ENCODE results near the gene CDYL. TPM values are rescaled to one million over a fixed set of nuclear protein-coding genes. Genes with fewer than 3 reads are reported as not detected.

The CDYL gene
- polyA plus RNA-seq, 3 donors = 2.9 to 21.2 (median 4.2) TPM

GRCh38 chr6:4763921-4764320 lies 12.3 kb upstream of the CDYL start:
- H3K36me3 Mint-ChIP-seq = no peaks in the 10 kb centered on the region
- peaks cover 13 to 29% (median 19%) of the 10 kb centered on the region in 7 donors for H3K9me3 Mint-ChIP-seq
- H3K9ac ChIP-seq (ENCODE audit: insufficient read depth, low read length, poor library complexity, severe bottlenecking) = no peak overlapping the region
- H3K27ac Mint-ChIP-seq = no peak overlapping the region
- H3K79me2 ChIP-seq (ENCODE audit: insufficient read depth, low read length) = no peaks in the 10 kb centered on the region
- no peaks in the 10 kb centered on the region for H3K4me1 Mint-ChIP-seq
- no peaks in the 10 kb centered on the region for H3K27me3 ChIP-seq (ENCODE audit: control insufficient read depth in 2 of 2, insufficient read depth in 2 of 2, low read length in 2 of 2)
- H3K9me3 ChIP-seq (replicated peaks in 1 of 2; ENCODE audit: control insufficient read depth in 1 of 2, insufficient read depth in 1 of 2, low read length in 2 of 2) = peaks cover 5 to 18% of the 10 kb centered on the region in 2 donors
- H3K4me1 ChIP-seq (ENCODE audit: control insufficient read depth in 1 of 2, insufficient read depth in 2 of 2, low read length in 2 of 2) = no peaks in the 10 kb centered on the region
- no peaks in the 10 kb centered on the region for H4K20me1 ChIP-seq (ENCODE audit: insufficient read depth, low read length)
- H3K27ac ChIP-seq (ENCODE audit: low read depth in 1 of 2, low read length in 2 of 2) = no peak overlapping the region
- H3K4me3 Mint-ChIP-seq = peak overlapping the region in 1 of 2 donors; percentile 19
- no CpG with 5 or more reads among the region's 1 CpG for WGBS (ENCODE audit: insufficient coverage)
- no peak overlapping the region for H3K4me2 ChIP-seq (replicated peaks; ENCODE audit: extremely low read depth, low read length, poor library complexity, severe bottlenecking)
- H3K4me3 ChIP-seq (replicated peaks in 1 of 3; ENCODE audit: low read depth in 2 of 3, low read length in 3 of 3) = no peak overlapping the region
- H2AFZ ChIP-seq (ENCODE audit: insufficient read depth, low read depth, low read length, poor library complexity, severe bottlenecking) = no peak overlapping the region
- no peaks in the 10 kb centered on the region for H3K36me3 ChIP-seq (replicated peaks in 1 of 2; ENCODE audit: control insufficient read depth in 1 of 2, insufficient read depth in 2 of 2, low read length in 2 of 2)
- intact Hi-C loops (cut with micrococcal nuclease) = no loop called here
- no peak for DNase-seq
- peaks cover 2 to 13% (median 8%) of the 10 kb centered on the region in 3 donors for H3K27me3 Mint-ChIP-seq (ENCODE audit: low read depth in 3 of 3)
- TF ChIP-seq CTCF (IDR thresholded peaks at IDR 0.05) = no peak

- H3K27me3 ChIP-seq (ENCODE audit: control insufficient read depth in 2 of 2, insufficient read depth in 2 of 2, low read length in 2 of 2) = peaks cover 3 to 10% of the 10 kb centered on the region in 2 donors
- no peak overlapping the region for H3K4me2 ChIP-seq (replicated peaks; ENCODE audit: extremely low read depth, low read length, poor library complexity, severe bottlenecking)
- H3K4me1 ChIP-seq (ENCODE audit: control insufficient read depth in 1 of 2, insufficient read depth in 2 of 2, low read length in 2 of 2) = no peaks in the 10 kb centered on the region
- no peak for TF ChIP-seq CTCF (IDR thresholded peaks at IDR 0.05)
- H3K9ac ChIP-seq (ENCODE audit: insufficient read depth, low read length, poor library complexity, severe bottlenecking) = no peak overlapping the region
- H3K4me1 Mint-ChIP-seq = no peaks in the 10 kb centered on the region
- no peaks in the 10 kb centered on the region for H3K36me3 Mint-ChIP-seq
- H3K27ac Mint-ChIP-seq = no peak overlapping the region
- intact Hi-C loops (cut with micrococcal nuclease) = no loop called here
- H3K4me3 Mint-ChIP-seq = no peak overlapping the region
- no peaks in the 10 kb centered on the region for H3K79me2 ChIP-seq (ENCODE audit: insufficient read depth, low read length)
- no peak overlapping the region for H2AFZ ChIP-seq (ENCODE audit: insufficient read depth, low read depth, low read length, poor library complexity, severe bottlenecking)
- H3K4me3 ChIP-seq (replicated peaks in 1 of 3; ENCODE audit: low read depth in 2 of 3, low read length in 3 of 3) = no peak overlapping the region
- DNase-seq = no peak
- peaks cover 0 to 8% of the 10 kb centered on the region in 2 donors for H3K9me3 ChIP-seq (replicated peaks in 1 of 2; ENCODE audit: control insufficient read depth in 1 of 2, insufficient read depth in 1 of 2, low read length in 2 of 2)
- no peak overlapping the region for H3K27ac ChIP-seq (ENCODE audit: low read depth in 1 of 2, low read length in 2 of 2)
- 100% methylated on average over 3 of the region's 7 CpGs for WGBS (ENCODE audit: insufficient coverage)
- no peaks in the 10 kb centered on the region for H4K20me1 ChIP-seq (ENCODE audit: insufficient read depth, low read length)
- H3K27me3 Mint-ChIP-seq (ENCODE audit: low read depth in 3 of 3) = peaks cover 8 to 15% (median 14%) of the 10 kb centered on the region in 3 donors
- H3K36me3 ChIP-seq (replicated peaks in 1 of 2; ENCODE audit: control insufficient read depth in 1 of 2, insufficient read depth in 2 of 2, low read length in 2 of 2) = no peaks in the 10 kb centered on the region
- peaks cover 2 to 15% (median 9%) of the 10 kb centered on the region in 7 donors for H3K9me3 Mint-ChIP-seq
Observed at GRCh38 chr6:4768815-4769214, 7.4 kb upstream of the CDYL start.
